Activated gamma-delta T cell treated with Interleukin-2 at 50 U/mL for 16 hours (primary cell): Measurements from ENCODE around the gene ADAT3.

Source experiments
- DNase-seq: peaks from one replicate; pipeline ENCODE4 v3.0.0-alpha.2; 2020

The ADAT3 gene

DNA sequence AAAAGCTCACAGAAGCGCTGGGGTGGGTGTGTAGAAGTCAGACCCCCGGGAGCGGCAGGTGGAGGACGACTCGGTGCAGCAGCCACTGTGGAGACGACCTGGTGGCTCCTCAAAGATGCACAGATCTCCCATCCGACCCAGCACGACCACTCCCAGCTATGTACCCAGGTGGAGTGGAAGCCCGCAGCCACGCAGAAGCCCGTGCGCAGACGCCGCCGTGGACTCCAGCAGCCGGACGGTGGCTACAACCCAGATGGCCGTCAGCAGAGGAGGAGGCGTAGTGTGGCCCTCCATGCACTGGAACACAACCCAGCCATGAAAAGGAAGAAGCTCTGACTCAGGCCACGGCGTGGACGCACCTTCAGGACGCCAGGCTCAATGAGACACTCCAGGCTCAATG is 57.5 kb downstream of the ADAT3 start:
- no peak for DNase-seq
